Progenitor cell of endocrine pancreas (in vitro differentiated cells): ENCODE data around the gene DAND5. TPM values are rescaled to one million over a fixed set of nuclear protein-coding genes. Genes with fewer than 3 reads are reported as not detected.
"Not testable (repeated sequence)": the region's sequence is repeated elsewhere in the genome, so short reads cannot be mapped to it uniquely, and the experiment has no call there.

Experiments
- DNase-seq: peaks from one replicate; pipeline ENCODE4 v3.0.0; 2021; ENCODE audit warnings: low spot score; ENCODE audit not compliant: unreplicated experiment
- H3K27ac Mint-ChIP-seq: 2 replicates; pipeline ENCODE4 v1.8.0; 2021; ENCODE audit warnings: mild to moderate bottlenecking, moderate library complexity, mixed read lengths
- H3K27me3 Mint-ChIP-seq: 2 replicates; pipeline ENCODE4 v1.8.0; 2021; ENCODE audit warnings: mixed read lengths
- H3K36me3 Mint-ChIP-seq: 2 replicates; pipeline ENCODE4 v1.8.0; 2022; ENCODE audit warnings: mixed read lengths; ENCODE audit not compliant: insufficient read depth
- H3K4me1 Mint-ChIP-seq: 2 replicates; pipeline ENCODE4 v1.8.0; 2021; ENCODE audit warnings: low read depth, mixed read lengths
- H3K4me3 Mint-ChIP-seq: 2 replicates; pipeline ENCODE4 v1.8.0; 2021; ENCODE audit warnings: low read depth, mild to moderate bottlenecking, moderate library complexity, mixed read lengths
- H3K9me3 Mint-ChIP-seq: 2 replicates; pipeline ENCODE4 v1.8.0; 2021; ENCODE audit warnings: low read depth, mixed read lengths
- CTCF ChIP-seq: fragments of 200-600 bp; sonication (generic); IDR thresholded peaks from one replicate; pipeline ENCODE4 v1.5.0; 2021; ENCODE audit warnings: antibody characterized with exemption, mild to moderate bottlenecking; ENCODE audit not compliant: unreplicated experiment
- total RNA-seq: library from RNA; stranded (reverse); gene quantifications from 2 replicates; pipeline ENCODE4 v1.2.1, GENCODE V29; 2021

Gene DAND5
- total RNA-seq, 1 donor from 2014 or later = not detected

DNA sequence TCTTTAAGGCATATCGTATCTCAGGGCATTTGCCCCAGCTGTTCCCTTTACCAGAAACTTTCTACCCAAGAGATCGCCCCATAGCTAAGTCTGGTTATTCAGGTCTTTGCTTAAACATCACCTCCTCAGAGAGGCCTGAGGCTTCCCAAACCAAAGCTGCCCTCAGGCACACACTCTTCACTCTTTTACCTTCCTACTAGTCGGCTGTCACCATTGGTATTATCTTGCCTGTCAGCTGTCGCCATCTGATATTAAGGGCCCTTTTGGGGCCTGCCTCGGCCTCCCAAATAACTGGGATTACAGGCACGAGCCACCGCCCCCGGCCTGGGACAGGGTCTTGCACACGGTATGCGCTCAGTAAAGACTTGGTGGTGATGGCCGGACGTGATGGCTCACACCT is 13.4 kb upstream of the DAND5 start:
- Mint-ChIP-seq H3K4me3 (peak overlapping the region; percentile 83), H3K9me3 (no peaks in the 10 kb centered on the region), H3K4me1 (peaks cover 8% of the 10 kb centered on the region), H3K27ac (peak overlapping the region; percentile 92), H3K27me3 (peaks cover 2% of the 10 kb centered on the region), H3K36me3 (peaks cover 14% of the 10 kb centered on the region)
- no peak for DNase-seq
- no peak for TF ChIP-seq CTCF

DNA sequence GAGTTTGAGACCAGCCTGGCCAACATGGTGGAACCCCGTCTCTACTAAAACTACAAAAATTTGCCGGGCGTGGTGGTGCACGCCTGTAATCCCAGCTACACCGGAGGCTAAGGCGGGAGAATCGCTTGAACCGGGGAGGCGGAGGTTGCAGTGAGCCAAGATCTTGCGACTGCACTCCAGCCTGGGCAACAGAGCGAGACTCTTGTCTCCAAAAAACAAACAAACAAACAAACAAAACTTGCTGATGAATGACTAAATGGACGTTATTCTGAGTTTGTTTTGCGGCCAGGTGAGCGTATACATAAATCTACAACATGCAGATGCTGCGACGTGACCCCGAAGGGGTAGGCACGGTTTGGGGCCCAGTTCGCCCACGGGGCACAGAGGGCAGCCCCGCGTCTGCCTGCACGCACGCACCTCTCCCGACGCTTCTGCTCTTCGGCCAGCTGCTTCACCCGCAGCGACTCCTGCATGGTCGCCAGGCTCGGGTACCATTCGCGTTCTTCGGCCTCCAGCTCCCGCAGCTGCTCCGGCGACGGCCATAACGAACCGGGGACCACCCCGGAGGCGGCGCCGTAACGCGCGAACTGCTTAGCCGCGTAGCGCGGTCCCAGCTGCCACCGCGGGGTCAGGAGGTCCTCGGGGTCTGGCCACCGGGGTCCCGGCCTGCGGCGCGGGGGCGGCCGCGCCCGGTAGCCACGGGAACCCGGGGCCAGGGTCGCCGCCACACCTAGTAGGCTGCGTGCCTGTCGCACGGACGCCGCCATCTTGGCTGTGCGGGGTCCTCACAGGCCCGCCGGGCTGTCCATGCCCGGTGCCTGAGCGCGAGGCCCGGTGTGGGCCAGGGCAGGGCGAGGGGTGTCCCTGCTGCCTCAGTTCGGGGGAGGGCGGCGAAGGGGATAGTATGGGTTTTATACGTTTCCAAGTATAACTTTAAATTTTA is 12.7 kb upstream of the DAND5 start, which contains the start of gene GADD45GIP1:
GADD45GIP1 (minus strand) TSS at position 778 of the 943 bp plus-strand sequence; CDS start at position 767, 11 bp downstream.
- Mint-ChIP-seq H3K27ac (peak within 1 kb of the TSS; percentile 92), H3K4me1 (peaks cover 8% of the 10 kb centered on the region), H3K9me3 (no peaks in the 10 kb centered on the region), H3K36me3 (peaks cover 9% of the 10 kb centered on the region), H3K4me3 (peak within 1 kb of the TSS; percentile 83), H3K27me3 (peaks cover 2% of the 10 kb centered on the region)
- no peak for TF ChIP-seq CTCF
- peak; percentile 59 for DNase-seq

DNA sequence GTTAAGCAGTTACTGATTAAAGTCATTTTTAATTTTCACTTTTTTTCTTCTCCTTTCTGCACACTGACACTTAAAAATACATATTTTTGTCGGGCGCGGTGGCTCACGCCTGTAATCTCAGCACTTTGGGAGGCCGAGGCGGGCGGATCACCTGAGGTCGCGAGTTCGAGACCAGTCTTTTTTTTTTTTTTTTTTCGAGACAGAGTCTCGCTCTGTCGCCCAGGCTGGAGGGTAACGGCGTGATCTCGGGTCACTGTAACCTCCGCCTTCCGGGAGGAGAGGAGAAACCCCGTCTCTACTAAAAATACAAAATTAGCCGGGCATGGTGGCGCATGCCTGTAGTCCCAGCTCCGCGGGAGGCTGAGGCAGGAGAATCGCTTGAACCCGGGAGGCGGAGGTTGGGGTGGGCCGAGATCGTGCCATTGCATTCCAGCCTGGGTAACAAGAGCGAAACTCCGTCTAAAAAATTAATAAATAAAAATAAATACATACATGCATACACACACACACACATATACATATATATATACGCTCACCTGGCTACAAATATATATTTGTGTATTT is 11.9 kb upstream of the DAND5 start:
- not testable (repeated sequence) for H3K9me3 Mint-ChIP-seq, H3K27me3 Mint-ChIP-seq, H3K36me3 Mint-ChIP-seq, H3K4me1 Mint-ChIP-seq, DNase-seq
- Mint-ChIP-seq H3K4me3 (peak overlapping the region; percentile 79), H3K27ac (peak overlapping the region; percentile 90)

GRCh38 chr19:12959481-12959880 is 9.9 kb upstream of the DAND5 start:
- TF ChIP-seq CTCF = no peak

GRCh38 chr19:12965017-12965811 is 4.2 kb upstream of the DAND5 start:
- Mint-ChIP-seq H3K36me3 (no peaks in the 10 kb centered on the region), H3K4me3 (peak overlapping the region; percentile 72), H3K27ac (no peak overlapping the region), H3K9me3 (no peaks in the 10 kb centered on the region), H3K4me1 (peaks cover 3% of the 10 kb centered on the region), H3K27me3 (peaks cover 7% of the 10 kb centered on the region)
- peak; percentile 80 for DNase-seq
- peak; percentile 83 for TF ChIP-seq CTCF

More at GRCh38 chr19:12959481-12959880, 9.9 kb upstream of the DAND5 start:
- Mint-ChIP-seq H3K36me3 (peaks cover 1% of the 10 kb centered on the region), H3K4me3 (no peak overlapping the region), H3K9me3 (no peaks in the 10 kb centered on the region), H3K4me1 (peaks cover 8% of the 10 kb centered on the region), H3K27me3 (peaks cover 5% of the 10 kb centered on the region), H3K27ac (no peak overlapping the region)
- no peak for DNase-seq
